Ishikawa (cell line): ENCODE results near the gene ARFGAP3.

Experiments
- CEBPB ChIP-seq: IDR thresholded peaks from 2 replicates; pipeline ENCODE4 v1.6.1; 2012
- CREB1 ChIP-seq: IDR thresholded peaks from 2 replicates; pipeline ENCODE4 v1.6.1; 2012; ENCODE audit warnings: low read depth
- EGR1 ChIP-seq: IDR thresholded peaks from 2 replicates; pipeline ENCODE4 v1.6.1; 2012
- EP300 ChIP-seq: IDR thresholded peaks from 2 replicates; pipeline ENCODE4 v1.6.1; 2012; ENCODE audit warnings: borderline replicate concordance
- FOXM1 ChIP-seq: IDR thresholded peaks from 2 replicates; pipeline ENCODE4 v1.6.1; 2012; ENCODE audit warnings: low read depth, borderline replicate concordance
- NFIC ChIP-seq: IDR thresholded peaks from 2 replicates; pipeline ENCODE4 v1.6.1; 2012
- RAD21 ChIP-seq: IDR thresholded peaks from 2 replicates; pipeline ENCODE4 v1.6.1; 2012; ENCODE audit warnings: low read depth
- REST ChIP-seq: IDR thresholded peaks from 2 replicates; pipeline ENCODE4 v1.6.1; 2012; ENCODE audit warnings: low read depth, mild to moderate bottlenecking
- TAF1 ChIP-seq: IDR thresholded peaks from 2 replicates; pipeline ENCODE4 v1.6.1; 2012; ENCODE audit warnings: low read depth, mild to moderate bottlenecking
- TCF12 ChIP-seq: IDR thresholded peaks from 2 replicates; pipeline ENCODE4 v1.6.1; 2012; ENCODE audit warnings: low read depth
- TEAD4 ChIP-seq: IDR thresholded peaks from 2 replicates; pipeline ENCODE4 v1.6.1; 2012
- YY1 ChIP-seq: IDR thresholded peaks from 2 replicates; pipeline ENCODE4 v1.6.1; 2012; ENCODE audit warnings: low read depth
- ZBTB7A ChIP-seq: IDR thresholded peaks from 2 replicates; pipeline ENCODE4 v1.6.1; 2012; ENCODE audit warnings: low read depth
- TF ChIP-seq, protein P1 (sequence below): IDR thresholded peaks from 2 replicates; pipeline ENCODE4 v1.6.1; 2012
- TF ChIP-seq, protein P2 (sequence below): IDR thresholded peaks from 2 replicates; pipeline ENCODE4 v1.6.1; 2012

ARFGAP3 gene

DNA sequence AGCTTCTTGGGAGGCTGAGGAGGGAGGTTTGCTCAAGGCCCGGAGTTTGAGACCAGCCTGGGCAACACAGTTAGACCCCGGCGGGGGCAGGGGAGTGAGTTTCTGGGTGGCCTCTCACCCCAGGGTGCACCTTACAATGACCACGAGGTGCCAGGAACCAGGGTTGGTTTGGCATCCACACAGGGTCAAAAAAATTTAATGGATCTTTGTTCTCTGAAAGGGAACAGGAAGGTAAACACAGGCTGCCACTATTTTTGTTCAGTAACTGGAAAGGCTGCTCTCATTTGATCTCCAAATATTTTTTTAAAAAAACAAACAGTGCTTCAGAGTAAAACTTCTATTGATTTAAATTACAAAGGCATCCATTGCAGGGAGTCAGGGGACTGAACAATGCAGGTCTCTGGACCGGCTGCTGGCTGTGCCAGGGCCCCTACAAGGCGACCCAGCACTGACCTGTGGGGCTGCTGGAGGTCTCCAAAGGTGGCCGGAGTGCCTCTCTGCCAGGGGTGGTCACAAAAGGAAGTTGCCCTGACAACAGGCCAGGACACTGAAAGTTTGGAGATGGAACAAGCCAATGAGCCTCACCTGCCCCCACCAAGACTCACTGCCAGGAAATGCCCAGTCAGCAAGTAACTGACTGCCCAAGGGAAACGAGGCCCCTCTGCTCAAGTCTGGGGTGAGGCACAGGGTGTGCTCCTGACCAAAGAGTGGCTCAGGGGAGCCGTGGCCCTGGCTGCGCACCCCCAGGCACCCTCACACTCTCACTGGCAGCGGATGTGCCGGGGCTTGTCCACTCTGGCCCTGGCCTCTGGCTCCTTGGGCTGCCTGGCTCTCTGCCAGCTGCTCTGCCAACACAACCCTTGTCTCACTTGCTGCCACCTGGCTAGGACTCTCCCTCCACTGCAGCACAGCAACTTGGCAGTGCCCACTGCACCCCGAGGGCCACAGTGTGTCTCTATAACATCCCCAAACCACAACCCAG, 51.8 kb downstream of the ARFGAP3 start:
- TF ChIP-seq ZBTB7A: no peak
- peak; percentile 60; the same call in 1 of the 2 replicates for TF ChIP-seq NFIC
- TF ChIP-seq, protein P1, sequence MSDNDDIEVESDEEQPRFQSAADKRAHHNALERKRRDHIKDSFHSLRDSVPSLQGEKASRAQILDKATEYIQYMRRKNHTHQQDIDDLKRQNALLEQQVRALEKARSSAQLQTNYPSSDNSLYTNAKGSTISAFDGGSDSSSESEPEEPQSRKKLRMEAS: no peak
- peak; percentile 17; the same call in 1 of the 2 replicates for TF ChIP-seq EP300
- TF ChIP-seq YY1: no peak
- no peak for TF ChIP-seq CEBPB

GRCh38 chr22:42803389-42803788, 53.7 kb downstream of the ARFGAP3 start:
- TF ChIP-seq RAD21: no peak
- no peak for TF ChIP-seq FOXM1
- no peak for TF ChIP-seq TCF12
- TF ChIP-seq, protein P2, sequence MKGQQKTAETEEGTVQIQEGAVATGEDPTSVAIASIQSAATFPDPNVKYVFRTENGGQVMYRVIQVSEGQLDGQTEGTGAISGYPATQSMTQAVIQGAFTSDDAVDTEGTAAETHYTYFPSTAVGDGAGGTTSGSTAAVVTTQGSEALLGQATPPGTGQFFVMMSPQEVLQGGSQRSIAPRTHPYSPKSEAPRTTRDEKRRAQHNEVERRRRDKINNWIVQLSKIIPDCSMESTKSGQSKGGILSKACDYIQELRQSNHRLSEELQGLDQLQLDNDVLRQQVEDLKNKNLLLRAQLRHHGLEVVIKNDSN: no peak
- no peak for TF ChIP-seq YY1
- no peak for TF ChIP-seq REST
- TF ChIP-seq CREB1: no peak
- TF ChIP-seq TEAD4: no peak
- TF ChIP-seq ZBTB7A: no peak
- no peak for TF ChIP-seq NFIC
- TF ChIP-seq CEBPB: no peak
- no peak for TF ChIP-seq EGR1
- no peak for TF ChIP-seq TAF1

DNA sequence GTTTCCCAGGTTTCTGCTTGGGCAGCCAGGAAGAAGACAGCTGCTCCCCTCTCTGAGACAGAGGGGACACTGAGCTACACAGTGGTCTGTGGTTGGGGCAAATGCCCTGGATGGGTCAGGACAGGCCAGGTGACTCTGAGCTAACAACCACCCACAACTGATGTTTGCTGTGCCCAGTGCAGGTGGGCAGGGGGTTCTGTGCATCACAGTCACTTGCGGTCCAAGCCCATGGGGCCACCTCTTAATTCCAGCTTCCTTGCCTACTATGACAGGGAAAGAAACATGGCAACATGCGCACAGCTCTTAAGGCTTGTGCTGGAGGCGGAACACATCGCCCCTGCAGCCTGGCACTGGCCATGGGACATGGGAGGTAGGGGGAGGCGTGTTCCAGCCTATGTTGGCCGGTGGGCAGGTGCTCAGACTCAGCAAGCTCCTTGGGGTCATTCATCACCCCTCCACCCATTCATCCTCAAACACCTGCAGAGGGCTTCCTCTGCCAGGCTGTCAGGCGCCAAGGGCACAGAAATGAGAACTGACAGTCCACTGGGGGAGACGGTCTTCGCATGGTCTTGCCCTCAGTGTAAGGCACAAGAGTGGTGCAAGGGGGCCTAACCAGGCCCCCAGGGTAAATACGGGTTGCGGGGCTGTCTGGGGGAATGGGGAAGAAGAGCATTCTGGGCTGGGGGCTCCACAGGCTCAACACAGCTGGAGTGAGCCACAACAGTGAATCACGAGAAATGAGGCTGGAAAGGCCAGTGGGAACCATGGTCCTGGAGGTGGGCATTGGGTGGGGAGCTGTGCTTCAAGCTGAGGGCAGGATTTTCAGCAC, 55.6 kb downstream of the ARFGAP3 start:
- TF ChIP-seq YY1 (no peak), REST (no peak), EP300 (no peak), RAD21 (no peak), FOXM1 (no peak), CEBPB (no peak), CREB1 (no peak), ZBTB7A (no peak), TAF1 (no peak)
- TF ChIP-seq, protein P2: no peak

GRCh38 chr22:42800451-42801251, 56.4 kb downstream of the ARFGAP3 start:
- TF ChIP-seq ZBTB7A (no peak), TCF12 (no peak), RAD21 (no peak), CEBPB (no peak), EP300 (no peak), CREB1 (no peak), FOXM1 (no peak), TAF1 (no peak)
- TF ChIP-seq, protein P1: no peak
- TF ChIP-seq, protein P2: no peak
